H54 (cell line): ENCODE data around the gene TBC1D5.

Experiments
- DNase-seq: peaks from one replicate; pipeline ENCODE4 v3.0.0; 2011; ENCODE audit warnings: low spot score, mixed read lengths; ENCODE audit not compliant: insufficient read length
- FAIRE-seq: peaks from 3 replicates; lab custom pipeline; 2011; peaks lifted over from hg19 to GRCh38; lab: Jason Lieb, UNC
- POLR2A ChIP-seq: IDR thresholded peaks from 2 replicates; pipeline ENCODE4 v1.6.1; 2011; ENCODE audit warnings: low read depth, mild to moderate bottlenecking, low read length

The TBC1D5 gene

GRCh38 chr3:17227472-17227871, 515.0 kb downstream of the TBC1D5 start:
- TF ChIP-seq POLR2A = no peak
- no peak for DNase-seq
- FAIRE-seq = no peak

GRCh38 chr3:17221529-17221928, 520.9 kb downstream of the TBC1D5 start:
- DNase-seq = no peak
- no peak for FAIRE-seq
- no peak for TF ChIP-seq POLR2A

DNA sequence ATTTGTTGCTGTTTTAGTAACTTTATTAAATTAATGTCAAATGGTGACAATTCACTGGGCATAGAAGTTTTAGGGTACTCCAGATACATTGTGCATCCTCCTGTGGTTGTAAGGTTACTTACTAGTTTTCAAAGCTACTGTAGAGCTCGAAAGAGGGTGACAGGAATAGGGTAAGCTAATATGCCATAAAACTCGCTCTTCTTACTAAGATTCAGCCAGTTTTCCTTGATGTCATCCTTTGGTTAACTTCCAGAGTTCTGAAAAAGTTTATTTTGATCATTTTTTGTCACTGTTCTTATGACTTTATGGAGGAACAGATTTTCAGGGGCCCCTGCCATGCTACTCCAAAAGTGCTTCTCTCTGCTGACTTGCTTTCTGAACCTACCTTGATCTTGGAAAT, 522.8 kb downstream of the TBC1D5 start:
- DNase-seq (no peak), FAIRE-seq (no peak)
- no peak for TF ChIP-seq POLR2A

- no peak for TF ChIP-seq POLR2A
- FAIRE-seq = peak; percentile 6
- no peak for DNase-seq
Observed at GRCh38 chr3:17218587-17218986, 523.8 kb downstream of the TBC1D5 start.

DNA sequence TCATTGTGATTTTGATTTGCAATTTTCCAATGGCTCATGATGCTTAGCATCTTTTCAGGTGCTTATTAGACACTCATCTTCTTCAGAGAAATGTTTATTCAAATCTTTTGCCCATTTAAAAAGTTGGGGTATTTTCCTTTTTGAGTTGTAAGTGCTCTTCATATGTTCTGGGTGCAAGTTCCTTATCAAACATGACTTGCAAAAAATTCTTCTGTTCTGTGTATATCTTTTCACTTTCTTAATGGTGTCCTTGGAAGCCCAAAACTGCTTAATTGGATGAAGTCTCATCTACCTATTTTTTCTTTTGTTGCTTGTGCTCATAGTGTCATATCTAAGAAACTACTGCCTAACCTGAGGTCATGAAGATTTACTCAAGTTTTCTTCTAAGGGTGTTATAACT, 524.8 kb downstream of the TBC1D5 start:
- no peak for DNase-seq
- FAIRE-seq = no peak
- no peak for TF ChIP-seq POLR2A

DNA sequence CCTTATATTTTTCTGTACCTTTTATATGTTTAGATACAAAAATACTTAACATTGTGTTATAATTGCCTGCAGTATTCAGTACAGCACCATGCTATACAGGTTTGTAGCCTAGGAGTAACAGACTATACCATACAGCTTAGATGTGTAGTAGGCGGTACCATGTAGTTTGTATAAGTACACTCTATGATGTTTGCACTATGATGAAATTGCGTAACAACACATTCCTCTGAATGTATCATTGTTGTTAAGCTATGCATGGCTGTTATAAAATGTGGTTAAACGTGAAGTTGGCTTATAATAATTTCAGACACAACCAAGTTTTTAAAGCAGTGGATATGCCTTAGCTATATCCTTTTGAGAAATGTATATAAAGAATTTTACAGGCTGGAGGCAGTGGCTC, 529.3 kb downstream of the TBC1D5 start:
- TF ChIP-seq POLR2A = no peak
- DNase-seq = no peak
- peak; percentile 50 for FAIRE-seq

DNA sequence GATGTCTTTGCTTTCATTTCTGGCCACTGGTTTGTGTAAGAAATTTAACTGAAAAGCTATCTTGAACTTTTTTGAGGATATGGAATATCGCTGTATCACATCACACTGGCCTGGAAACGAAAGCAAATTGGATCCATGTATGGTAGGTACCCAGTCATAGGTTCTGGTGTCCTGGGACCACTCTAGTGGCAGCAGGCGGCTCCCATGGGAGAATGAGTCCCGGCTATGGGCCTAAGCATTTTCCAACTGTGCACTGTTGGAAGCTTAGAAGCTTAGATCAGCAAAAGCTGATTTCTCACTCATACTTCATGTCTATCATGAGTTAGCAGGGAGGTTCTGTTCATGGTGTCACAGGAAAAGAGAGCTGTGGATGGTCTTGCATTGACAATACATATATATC, 534.5 kb downstream of the TBC1D5 start:
- TF ChIP-seq POLR2A = no peak
- DNase-seq (no peak), FAIRE-seq (no peak)

GRCh38 chr3:17207019-17207418, 535.4 kb downstream of the TBC1D5 start:
- no peak for TF ChIP-seq POLR2A
- no peak for FAIRE-seq
- no peak for DNase-seq

DNA sequence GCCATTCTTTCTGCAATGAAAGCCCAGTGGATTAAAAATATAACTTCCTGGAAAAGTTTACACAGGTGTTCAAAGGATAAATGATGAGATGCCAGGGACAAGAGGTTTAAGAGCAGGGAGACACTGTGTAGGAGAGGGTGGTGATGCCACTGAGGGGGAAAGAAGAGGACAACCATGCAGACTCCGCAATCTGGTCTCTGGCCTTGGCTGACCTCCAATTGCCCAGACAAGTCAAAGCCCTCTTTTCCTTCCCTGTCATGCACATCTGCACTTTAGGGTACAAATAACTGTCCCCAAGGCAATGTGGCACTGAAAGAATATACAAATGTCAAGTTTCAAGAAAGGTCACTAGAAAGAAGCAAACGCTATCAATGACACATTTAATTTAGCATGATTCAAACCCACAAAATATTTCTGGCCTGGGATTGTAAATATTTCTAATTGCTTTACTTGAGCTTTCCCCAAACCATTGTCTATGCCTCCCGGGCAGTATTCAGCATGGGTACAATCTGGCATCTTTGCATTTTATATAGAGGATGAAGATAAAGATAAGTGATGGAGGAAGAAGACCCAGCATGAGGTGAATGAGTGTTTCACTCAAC, 538.3 kb downstream of the TBC1D5 start:
- no peak for FAIRE-seq
- no peak for TF ChIP-seq POLR2A

DNA sequence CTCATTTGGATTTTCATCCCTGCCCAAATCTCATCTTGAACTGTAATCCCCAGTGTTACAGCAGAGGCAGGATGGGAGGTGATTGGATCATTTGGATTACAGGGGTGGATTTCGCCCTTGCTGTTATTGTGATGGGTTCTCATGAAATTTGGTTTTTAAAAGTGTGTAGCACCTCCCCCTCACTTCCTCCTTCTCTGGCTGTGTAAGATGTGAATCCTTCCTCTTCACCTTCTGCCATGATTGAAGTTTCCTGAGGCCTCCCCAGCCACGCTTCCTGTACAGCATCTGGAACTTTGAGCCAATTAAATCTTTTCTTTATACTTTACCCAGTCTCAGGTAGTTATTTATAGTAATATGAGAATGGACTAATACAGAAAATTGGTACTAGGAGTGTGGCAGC, 540.9 kb downstream of the TBC1D5 start:
- no peak for TF ChIP-seq POLR2A
- no peak for FAIRE-seq
- DNase-seq = no peak

More for the DNA sequence above, 538.3 kb downstream of the TBC1D5 start:
- DNase-seq = no peak

DNA sequence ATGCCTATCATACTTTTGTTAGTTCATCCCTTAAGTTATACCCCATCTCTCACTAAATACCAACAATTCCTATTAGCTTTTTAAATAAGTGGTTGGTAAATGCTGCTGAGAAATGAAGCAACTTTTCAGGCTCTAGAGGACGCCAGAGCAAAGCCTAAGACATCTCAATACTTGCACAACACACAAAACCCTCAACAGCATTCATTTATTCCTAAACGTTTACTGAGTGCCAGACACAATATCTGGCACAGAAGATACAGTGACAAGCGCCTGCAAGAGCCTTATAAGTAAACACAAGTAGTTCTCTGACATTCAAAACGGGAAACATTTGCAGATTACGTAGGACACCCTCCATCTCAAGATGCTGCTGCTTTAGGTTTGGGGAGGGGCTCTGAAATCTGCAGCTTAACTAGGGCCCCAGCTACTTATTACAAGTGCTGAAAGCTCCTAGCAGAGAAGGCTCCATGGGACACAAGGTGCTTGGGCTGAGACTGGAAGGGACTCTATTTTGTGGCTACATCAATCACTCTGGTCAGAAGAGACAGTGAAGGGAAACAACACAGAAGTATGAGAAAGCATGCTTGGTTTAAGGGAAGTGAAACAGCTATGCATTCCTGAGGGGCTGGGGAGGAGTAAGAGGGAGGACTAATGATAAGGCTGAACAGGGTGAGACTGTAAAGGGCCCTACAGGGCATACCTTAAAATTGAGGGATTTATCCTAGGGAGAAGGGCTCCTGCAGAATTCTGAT, 546.4 kb downstream of the TBC1D5 start:
- TF ChIP-seq POLR2A = no peak
- no peak for DNase-seq
- peak; percentile 48 for FAIRE-seq

DNA sequence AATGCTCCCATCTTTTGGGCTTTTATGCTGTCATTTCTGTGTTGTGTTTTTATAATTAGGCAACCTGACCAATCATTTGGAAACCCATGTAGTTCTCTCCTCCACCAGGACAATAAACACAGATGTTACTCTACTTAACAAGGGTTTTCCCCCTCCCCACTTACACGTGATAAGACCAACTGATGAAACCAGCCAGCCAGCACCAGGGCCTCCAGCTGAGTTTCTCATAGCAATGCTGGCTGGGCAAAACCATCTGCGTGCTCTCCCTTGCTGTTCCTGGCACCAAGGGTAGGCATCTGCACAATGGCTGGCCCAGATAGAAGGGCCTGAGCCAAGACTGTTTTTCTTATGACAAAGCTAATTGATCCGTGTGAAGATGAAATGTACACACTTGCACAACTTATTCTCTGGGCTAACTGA, 547.2 kb downstream of the TBC1D5 start:
- FAIRE-seq = no peak
- no peak for TF ChIP-seq POLR2A

GRCh38 chr3:17194116-17194515, 548.3 kb downstream of the TBC1D5 start:
- no peak for FAIRE-seq
- no peak for DNase-seq
- no peak for TF ChIP-seq POLR2A

More for the DNA sequence above, 547.2 kb downstream of the TBC1D5 start:
- DNase-seq = no peak

GRCh38 chr3:17192995-17193394, 549.4 kb downstream of the TBC1D5 start:
- FAIRE-seq (no peak), DNase-seq (no peak)
- no peak for TF ChIP-seq POLR2A

- FAIRE-seq = no peak
- TF ChIP-seq POLR2A = no peak
Observed at GRCh38 chr3:17190353-17191078, 551.9 kb downstream of the TBC1D5 start.

More at GRCh38 chr3:17190353-17191078, 551.9 kb downstream of the TBC1D5 start:
- DNase-seq = no peak
